GM18517 (cell line): ENCODE measurements around the gene UEVLD.

Experiments
- ATAC-seq: cut with Tn5 transposase; IDR thresholded peaks from one replicate; pipeline ENCODE4 v1.9.1; 2021; ENCODE audit warnings: mild to moderate bottlenecking, moderate library complexity; ENCODE audit not compliant: unreplicated experiment

Gene UEVLD

GRCh38 chr11:18590571-18590970, 2.0 kb upstream of the UEVLD start:
- no peak for ATAC-seq

DNA sequence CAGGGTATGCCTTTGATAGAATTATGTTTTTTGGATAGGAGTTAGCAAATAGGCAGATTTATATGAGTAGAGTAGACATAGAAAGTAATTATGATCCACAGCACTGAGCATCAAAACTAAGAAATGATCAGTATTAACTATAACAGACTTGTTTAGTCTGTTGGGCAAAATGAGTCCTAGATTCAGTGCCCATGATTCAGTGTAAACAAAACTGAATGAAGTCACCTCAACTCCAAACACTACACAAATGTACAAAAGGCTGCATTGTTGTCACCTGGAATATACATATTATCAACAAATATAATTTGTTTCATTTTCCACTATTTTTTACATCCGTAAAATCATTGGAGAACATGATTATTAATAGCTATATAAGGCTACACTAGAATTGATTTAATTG, 6.7 kb downstream of the UEVLD start:
- ATAC-seq: no peak

- ATAC-seq: no peak
Observed at GRCh38 chr11:18580113-18580766, 8.3 kb downstream of the UEVLD start.

- peak; percentile 86 for ATAC-seq
Observed at GRCh38 chr11:18578975-18579598, 9.4 kb downstream of the UEVLD start.

DNA sequence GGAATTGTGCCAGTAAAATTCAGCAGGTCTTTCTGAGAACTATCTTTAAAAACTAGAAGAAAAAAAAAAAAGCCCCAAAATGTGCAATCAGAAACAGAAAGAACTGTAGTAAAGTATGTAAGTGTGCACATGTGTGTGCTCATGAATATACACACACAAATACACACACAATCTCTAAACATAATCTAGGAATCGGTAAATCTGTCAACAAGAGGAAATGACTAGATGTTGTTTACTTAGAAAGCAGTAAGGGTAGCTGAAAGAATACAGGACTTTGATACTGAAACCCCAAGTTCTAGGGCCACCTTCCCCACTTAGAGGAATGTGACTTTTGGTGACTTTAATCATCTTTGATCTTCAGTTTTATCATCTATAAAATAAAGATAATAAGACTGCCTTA, 13.2 kb downstream of the UEVLD start:
- no peak for ATAC-seq

- no peak for ATAC-seq
Observed at GRCh38 chr11:18567081-18567480, 21.5 kb downstream of the UEVLD start.

DNA sequence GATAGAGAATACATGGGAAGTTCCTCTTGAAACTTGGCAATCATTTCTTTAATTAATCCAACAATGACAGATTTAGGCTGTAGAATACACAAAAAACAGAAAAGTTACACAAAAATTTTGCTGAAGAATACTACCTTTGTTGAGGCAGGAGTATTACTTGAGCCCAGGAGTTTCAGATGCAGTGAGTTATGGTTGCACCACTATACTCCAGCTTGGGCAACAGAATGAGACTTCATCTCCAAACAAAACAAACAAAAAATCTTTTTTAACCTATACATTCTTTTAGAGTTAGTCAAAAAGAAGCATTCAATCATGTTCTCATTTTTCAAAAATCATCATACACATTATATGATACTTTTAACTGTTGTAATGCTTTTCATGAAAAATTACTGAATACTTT, 22.1 kb downstream of the UEVLD start:
- ATAC-seq: no peak

DNA sequence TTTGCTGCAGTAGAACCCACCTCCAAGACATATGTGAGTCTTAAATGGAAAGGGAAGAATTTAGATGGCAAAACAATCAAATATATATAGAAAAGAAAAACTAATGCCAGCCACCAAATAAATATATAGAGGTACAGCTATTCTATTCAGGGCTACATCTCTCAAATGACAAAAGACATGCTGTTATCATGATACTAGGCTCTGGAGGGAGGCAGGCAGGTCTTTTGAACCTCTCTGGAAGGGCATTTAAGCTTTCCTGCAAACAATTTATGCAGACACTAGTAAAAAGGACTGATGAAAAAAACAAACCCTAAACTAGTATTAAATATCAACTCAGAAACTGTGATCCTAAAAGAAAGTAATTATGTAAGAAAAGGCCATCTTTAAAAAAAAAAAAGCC, 24.4 kb downstream of the UEVLD start:
- ATAC-seq: no peak

- no peak for ATAC-seq
Observed at GRCh38 chr11:18563090-18563730, 25.3 kb downstream of the UEVLD start.

DNA sequence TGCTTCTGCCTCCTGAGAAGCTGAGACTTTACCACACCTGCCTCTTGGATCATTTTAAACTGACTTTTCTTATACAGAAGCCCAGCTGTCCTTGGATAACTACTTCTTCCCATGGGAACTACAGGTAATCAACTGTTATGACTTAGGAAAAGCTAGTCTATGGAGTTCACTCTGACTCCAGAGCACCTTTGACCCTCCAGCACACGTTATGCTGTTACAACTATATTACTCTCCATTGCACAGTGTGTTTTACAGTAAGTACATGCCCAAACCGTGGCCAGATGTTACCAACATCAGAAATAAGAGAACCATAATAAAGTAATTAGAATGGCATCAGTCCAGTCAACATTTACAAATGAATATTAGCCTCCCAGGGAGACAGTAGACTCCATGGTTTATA, 40.5 kb downstream of the UEVLD start:
- no peak for ATAC-seq

- ATAC-seq: no peak
Observed at GRCh38 chr11:18540207-18541009, 48.1 kb downstream of the UEVLD start.

DNA sequence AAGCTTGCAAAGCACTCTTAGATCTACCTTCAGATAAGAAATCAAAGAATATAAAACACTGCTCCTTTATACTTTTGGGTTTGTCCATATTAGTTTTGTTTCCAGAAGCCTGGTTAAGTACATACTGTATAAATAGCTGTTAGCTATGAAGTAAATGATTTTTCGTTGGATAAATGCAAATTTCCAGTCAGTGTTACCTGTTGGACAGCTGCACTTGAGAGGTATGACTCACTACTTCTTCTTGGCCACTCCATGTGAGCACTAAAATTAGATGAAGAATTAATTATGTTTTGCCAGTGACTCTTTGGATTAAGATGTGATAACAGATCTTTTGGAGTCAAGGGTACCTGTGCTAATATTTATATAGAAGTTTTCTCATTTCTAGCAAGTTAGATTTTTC, 52.3 kb downstream of the UEVLD start:
- ATAC-seq: no peak

DNA sequence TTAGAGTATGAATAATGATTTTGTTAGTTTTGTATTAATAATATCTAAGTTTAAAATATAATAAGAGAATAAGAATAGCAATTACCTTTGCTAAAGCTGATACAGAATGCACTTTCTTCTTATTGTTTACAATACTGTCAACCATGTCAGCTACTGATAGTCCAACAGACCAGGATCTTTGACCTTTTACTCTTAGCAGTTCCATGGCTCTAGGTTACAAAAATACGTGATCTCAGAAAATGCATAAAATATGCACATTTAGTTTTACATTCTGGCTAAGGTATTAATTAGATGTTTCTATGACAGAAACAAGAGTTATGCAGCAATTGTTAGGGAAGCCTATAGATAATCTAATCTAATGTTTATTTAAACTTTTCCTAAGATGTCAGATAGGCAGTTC, 54.3 kb downstream of the UEVLD start:
- no peak for ATAC-seq

DNA sequence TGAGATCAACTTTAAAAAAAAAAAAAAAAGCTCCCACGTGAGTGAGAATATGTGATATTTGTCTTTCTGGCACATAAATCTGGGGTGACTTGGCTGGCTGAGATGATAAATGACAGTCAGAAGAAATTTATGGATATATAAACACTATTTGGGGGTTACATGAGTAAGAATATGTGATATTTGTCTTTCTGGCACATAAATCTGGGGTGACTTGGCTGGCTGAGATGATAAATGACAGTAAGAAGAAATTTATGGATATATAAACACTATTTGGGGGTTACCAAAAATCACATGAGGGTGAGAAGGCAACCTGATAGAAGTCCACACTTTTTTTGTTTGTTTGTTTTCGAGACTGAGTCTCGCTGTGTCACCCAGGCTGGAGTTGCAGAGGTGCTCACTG, 55.2 kb downstream of the UEVLD start:
- ATAC-seq: no peak

- ATAC-seq: no peak
Observed at GRCh38 chr11:18527512-18527911, 61.0 kb downstream of the UEVLD start.

DNA sequence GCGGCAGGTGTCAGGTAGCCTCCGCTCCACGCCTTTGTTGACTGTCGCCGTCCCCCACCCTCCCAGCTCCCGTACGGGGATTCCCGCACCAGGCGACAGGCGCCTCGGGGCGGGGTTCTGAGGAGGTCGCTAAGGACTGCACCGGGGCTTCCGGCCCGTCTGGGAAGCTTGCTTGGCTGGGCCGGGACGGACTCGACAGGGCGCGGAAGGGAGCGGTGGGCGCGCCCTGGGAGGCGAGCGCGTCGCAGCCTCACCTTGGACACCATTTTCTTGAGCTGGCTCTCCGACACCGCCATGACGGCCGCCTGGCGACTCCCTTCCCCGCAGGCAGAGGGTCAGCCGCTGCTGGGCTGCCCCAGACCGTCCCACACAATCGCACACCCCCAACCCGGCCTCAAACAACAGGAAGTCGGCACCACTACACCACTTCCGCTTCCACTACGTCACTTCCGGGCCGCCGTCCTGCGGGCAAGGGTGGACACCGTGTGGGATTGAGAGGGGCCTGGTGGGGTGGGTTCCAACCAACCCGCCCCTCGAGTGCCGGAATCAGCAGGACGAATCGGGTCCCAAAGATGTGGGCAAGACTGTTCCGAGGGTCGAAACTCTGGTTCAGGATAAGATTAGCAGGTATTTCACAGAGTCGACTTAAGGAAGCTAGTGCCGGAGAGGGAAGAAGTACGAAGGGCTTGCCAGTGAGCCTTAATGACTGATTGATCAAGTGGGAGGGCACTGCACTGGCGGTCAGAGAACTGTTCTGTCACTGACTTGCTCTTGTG, 61.8 kb downstream of the UEVLD start, which contains the start of gene TSG101:
TSS of gene TSG101 (minus strand) at position 422 of the 776 bp plus-strand sequence. CDS start at position 296, 126 bp downstream.
- peak; percentile 94 for ATAC-seq

- ATAC-seq: peak; percentile 9
Observed at GRCh38 chr11:18526130-18526520, 62.4 kb downstream of the UEVLD start.

DNA sequence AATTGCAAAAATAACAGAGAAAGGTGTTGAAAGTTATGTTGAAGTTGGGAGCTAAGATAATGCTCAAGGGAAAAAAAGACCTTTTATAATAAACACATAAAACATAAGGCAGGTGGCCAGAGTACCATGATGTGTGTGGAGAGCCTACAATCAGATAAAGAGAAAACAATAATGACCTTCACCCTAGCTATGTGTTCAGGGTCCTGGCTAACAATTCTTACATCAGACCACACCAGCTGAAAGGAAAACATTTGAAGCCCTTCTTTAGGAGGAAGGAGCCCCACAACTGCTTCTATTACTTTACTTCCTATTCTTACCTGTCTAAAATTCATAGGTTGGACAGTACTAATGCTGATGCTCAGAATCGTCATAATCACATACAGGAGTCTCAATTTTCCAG, 64.3 kb downstream of the UEVLD start:
- ATAC-seq: no peak

DNA sequence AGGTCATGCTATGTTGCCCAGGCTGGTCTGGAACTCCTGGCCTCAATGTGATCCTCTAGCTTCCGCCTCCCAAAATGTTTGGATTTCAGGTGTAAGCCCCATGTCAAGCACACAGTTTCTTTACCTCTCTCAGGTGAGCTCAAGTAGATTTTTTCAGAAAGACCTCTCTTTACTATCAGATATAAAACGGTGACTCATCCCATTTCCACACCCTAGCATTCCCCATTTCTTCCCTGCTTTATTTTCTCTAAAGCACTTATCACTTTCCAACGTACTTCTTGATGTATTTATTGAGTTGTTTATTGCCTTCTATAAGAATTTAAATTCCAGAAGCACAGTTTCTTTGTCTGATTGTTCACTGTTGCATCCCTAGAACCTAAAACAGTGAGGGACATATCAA, 65.5 kb downstream of the UEVLD start:
- ATAC-seq: no peak

DNA sequence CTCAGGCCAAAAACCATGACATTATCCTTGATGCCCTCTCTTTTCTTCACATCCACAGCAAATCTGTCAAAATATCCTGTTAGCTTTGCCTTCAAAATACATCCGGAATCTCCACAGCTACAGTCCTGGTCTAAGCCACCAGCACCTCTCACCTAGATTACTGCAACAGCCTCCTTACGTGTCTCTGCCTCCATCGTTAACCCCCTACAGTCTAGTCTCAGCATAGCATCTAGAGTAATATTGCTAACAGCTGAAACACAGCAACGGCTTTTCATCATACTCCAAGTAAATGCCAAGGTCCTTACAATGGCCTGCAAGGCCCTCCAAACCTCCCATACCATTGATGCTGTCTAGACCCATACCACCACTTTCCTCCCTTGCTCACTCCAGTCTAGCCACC, 66.1 kb downstream of the UEVLD start:
- no peak for ATAC-seq

GRCh38 chr11:18521122-18521521, 67.4 kb downstream of the UEVLD start:
- no peak for ATAC-seq
